NCI-H2107 treated with DMSO at 0.1 percent for 48 hours (cell line): ENCODE results near the gene GPAT3.
"Not testable (repeated sequence)": the region's sequence is repeated elsewhere in the genome, so short reads cannot be mapped to it uniquely, and the experiment has no call there.

Experiments used
- DNase-seq: peaks from one replicate; lab custom pipeline; 2025; ENCODE audit not compliant: unreplicated experiment; lab: John Stamatoyannopoulos, UW

GPAT3 gene

GRCh38 chr4:83548151-83548905, 12.4 kb downstream of the GPAT3 start:
- DNase-seq = peak; percentile 76

DNA sequence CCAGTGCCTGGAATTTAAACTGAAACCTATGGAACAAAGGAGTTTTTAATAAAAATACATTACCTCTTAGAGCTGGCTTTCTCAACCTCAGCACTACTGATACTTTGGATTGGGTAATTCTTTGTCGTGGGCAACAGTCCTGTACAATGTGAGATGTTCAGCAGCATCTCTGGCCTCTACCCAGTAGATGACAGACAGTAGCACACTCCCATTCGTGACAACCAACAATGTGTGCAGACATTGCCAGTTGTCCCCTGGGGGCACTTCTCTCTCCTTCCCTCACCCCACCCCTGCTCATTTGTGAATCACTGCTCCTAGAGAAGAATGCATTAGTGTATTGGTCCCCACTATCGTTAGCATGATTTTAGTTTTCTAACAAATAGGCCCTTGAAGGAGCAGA, 16.2 kb downstream of the GPAT3 start:
- DNase-seq = no peak

- DNase-seq = no peak
Measured at GRCh38 chr4:83552924-83553323, 17.0 kb downstream of the GPAT3 start.

DNA sequence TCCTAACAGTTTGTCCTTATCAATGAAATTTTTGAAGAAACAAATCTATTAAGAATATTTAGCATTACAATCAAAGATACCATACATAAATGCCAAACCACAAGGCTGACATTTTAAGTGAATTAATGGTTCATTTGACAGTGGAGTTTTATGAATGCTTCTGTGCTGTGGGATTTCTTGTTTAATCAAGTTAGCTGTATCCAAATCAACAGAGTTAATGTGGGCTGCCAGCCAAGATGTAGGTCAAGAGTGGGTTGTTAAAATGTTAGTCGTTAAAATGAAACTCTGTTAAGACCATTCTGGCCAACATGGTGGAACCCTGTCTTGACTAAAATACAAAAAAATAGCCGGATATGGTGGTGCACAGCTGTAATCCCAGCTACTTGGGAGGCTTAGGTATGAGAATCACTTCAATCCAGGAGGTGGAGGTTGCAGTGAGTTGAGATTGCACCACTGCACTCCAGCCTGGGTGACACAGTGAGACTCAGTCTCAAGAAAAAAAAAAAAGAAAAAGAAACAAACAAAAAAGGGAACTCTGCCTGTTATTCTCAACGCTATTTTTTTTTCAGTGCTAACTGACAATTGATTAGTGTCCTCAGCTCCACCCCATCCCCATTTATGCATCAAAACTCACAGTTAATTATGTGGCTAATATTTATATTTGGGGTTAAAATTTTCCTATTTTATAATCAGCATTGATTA, 20.2 kb downstream of the GPAT3 start:
- no peak for DNase-seq

GRCh38 chr4:83556816-83557215, 20.9 kb downstream of the GPAT3 start:
- DNase-seq = no peak

GRCh38 chr4:83558059-83558653, 22.2 kb downstream of the GPAT3 start:
- no peak for DNase-seq

GRCh38 chr4:83558680-83559079, 22.8 kb downstream of the GPAT3 start:
- no peak for DNase-seq

DNA sequence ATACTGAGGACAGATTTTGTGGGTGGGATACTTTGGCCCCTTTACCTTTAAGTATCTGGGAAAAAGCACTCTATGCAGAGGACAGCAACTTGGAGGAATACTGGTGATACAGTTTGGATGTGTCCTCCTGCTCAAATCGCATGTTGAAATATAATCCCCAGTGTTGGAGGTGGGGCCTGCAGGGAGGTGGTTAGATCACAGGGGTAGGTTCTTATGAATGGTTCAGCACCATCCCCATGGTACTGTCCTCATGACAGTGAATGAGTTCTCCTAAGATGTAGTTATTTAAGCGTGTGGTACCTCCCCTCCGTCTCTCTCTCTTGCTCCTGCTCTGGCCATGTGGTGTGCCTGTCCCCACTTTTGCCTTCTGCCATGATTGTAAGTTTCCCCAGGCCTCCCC, 24.6 kb downstream of the GPAT3 start:
- no peak for DNase-seq

GRCh38 chr4:83561381-83561780, 25.5 kb downstream of the GPAT3 start:
- DNase-seq = no peak

- no peak for DNase-seq
Measured at GRCh38 chr4:83563998-83564397, 28.1 kb downstream of the GPAT3 start.

DNA sequence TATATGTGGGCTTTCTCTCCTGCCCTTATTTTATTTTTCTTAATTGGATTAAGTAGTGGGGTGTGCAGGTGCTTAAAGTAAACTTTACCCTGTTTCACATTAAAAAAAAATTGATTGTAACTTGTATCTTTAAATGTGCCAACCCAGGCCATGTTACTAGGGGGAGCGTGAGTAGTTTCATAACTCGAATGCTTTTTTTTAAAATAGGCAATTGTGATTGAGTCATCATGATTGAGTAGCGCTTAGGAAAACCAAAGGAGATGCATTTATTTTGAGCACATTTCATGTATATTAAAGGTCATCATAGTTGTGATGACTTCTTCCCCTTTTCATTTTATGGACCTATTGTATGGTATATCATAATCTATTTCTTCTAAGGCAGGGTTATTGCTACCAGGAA, 32.2 kb downstream of the GPAT3 start:
- no peak for DNase-seq

GRCh38 chr4:83569429-83569828, 33.5 kb downstream of the GPAT3 start:
- no peak for DNase-seq

DNA sequence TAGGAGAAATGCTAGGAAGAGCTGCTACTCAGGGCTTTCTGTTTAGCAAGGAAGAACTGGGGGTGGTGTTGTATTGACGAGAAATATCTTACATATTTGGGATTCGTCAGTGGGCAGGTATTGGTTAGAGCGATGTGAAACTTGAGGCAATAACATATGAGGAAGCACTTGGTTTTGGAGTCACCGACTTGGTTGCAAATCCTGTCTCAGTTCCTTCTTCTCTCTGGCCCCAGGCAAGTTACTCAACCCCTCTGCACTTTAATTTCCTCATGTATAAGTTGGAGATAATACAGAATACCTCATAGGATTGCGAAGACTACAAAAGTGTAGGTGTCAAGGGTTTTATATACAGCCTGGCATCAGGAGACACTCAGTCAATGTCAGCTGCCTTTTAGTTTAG, 34.1 kb downstream of the GPAT3 start:
- DNase-seq = no peak

- no peak for DNase-seq
Measured at GRCh38 chr4:83572848-83573247, 36.9 kb downstream of the GPAT3 start.

- DNase-seq = no peak
Measured at GRCh38 chr4:83574247-83574646, 38.3 kb downstream of the GPAT3 start.

DNA sequence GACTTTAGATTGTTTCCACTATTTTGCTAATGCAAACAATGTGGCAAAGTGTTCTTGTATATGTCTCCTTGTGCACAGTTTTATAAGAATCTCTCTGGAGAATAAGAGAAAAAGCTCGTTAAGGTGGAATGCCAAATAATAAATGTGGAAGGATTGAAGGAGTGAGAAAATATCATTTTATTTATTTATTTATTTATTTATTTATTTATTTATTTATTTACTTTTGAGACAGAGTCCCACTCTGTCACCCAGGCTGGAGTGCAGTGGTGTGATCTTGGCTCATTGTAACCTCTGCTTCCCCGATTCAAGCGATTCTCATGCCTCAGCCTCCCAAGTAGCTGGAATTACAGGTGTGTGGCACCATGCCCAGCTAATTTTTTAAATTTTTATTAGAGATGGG, 40.3 kb downstream of the GPAT3 start:
- not testable (repeated sequence) for DNase-seq

DNA sequence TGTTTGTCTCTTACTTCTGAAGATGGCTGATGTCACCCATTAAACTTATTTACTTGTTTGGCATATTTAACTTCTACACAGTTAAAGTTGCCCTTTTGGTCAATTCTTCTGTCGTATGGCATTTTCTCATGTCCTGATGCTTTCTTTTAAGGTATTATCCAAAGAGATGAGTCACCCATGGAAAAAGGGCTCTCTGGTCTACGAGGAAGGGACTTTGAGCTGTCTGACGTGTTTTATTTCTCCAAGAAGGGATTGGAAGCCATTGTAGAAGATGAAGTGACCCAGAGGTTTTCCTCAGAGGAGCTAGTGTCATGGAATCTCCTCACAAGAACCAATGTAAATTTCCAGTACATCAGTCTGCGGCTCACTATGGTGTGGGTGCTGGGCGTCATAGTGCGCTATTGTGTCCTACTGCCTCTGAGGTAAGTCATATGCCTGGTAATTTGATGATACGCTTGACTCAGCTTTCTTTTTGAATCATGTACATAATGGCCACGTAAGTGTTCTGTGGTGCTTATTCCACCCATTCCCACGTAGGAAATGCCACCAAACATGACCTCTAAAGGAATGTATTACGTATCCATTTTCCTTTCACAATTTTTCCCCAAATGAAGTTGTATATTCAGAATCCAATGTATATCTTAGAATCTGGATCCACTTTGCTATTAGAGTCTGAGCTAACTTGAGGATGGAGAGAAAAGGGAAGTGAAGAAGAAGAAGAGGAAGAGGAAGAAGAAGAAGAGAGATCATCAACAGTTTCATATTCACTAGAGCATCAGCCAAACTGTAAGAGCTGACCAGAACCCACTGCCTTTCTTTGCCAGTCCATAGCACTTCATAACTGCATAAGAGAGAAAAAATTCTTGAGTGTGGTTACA, 45.7 kb downstream of the GPAT3 start:
- DNase-seq = no peak

- peak; percentile 16 for DNase-seq
Measured at GRCh38 chr4:83582289-83582785, 46.4 kb downstream of the GPAT3 start.

GRCh38 chr4:83585982-83586508, 50.1 kb downstream of the GPAT3 start:
- no peak for DNase-seq

DNA sequence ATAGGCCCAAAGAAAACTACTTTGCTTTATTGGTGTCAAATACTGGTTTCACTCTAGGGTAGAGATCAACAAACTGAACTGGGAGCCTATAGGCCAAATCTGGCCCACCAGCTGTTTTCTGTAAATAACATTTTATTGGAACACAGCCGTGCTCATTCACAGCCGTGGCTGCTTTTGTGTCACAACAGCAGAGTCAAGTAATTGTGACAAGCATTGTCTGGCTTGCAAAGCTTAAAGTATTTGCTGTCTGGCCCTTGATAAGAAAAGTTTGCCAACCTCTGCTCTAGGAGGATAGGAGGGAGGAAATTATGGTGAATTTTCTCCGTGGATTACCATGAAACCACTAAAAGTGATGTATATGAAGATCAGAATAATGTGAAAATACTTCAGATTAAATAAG, 53.4 kb downstream of the GPAT3 start:
- peak; percentile 7 for DNase-seq

DNA sequence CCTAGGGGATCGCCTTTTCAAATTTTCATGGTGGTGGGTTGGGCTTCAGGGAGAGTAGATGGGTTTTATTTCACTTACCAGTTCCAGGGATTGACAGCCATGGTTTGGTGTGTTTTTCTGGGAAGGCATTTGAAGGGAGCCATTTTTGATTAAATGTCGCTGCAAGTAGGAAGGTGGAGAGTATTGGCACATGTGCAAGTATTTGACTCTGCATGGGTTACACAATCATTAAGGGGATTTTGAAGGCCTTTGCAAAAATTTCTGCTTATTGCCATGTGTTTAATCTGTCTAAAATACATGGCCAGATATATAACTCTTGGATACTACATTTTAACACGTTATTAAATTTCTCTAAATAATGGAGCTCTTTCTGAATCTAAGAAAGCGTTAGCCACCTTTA, 55.1 kb downstream of the GPAT3 start:
- no peak for DNase-seq
